Regular cardiac myocyte (primary cell): ENCODE results near the gene ADIG. TPM values are rescaled to one million over a fixed set of nuclear protein-coding genes. Genes with fewer than 3 reads are reported as not detected.

Experiments
- total RNA-seq: library from RNA; depleted of rRNA; stranded (reverse); fragments of >200 nt; gene quantifications from 2 replicates; pipeline ENCODE4 v1.2.3, GENCODE V29; 2014

Gene ADIG
- not detected in 2 replicates for total RNA-seq

DNA sequence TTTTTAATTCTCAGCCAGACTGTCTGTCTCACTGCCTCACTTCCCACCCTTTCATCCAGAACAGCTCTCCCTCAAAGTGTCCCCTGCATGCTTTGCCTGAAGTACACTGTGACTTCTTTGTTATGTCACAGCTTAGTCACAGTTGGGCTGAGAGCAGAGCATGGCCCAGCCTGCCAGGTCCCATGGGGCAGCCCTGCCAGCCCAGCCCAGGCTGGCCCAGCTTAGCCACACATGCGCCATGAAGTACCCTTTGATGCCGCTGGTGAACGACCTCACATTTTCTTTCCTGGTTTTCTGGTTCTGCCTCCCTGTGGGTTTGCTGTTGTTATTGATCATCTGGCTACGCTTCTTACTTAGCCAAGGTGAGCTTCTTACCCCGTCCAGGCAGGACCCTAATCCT lies at the start of gene ADIG:
TSS of gene ADIG (plus strand) at position 185 of the 400 bp plus-strand sequence. CDS start at position 239, 54 bp downstream.

DNA sequence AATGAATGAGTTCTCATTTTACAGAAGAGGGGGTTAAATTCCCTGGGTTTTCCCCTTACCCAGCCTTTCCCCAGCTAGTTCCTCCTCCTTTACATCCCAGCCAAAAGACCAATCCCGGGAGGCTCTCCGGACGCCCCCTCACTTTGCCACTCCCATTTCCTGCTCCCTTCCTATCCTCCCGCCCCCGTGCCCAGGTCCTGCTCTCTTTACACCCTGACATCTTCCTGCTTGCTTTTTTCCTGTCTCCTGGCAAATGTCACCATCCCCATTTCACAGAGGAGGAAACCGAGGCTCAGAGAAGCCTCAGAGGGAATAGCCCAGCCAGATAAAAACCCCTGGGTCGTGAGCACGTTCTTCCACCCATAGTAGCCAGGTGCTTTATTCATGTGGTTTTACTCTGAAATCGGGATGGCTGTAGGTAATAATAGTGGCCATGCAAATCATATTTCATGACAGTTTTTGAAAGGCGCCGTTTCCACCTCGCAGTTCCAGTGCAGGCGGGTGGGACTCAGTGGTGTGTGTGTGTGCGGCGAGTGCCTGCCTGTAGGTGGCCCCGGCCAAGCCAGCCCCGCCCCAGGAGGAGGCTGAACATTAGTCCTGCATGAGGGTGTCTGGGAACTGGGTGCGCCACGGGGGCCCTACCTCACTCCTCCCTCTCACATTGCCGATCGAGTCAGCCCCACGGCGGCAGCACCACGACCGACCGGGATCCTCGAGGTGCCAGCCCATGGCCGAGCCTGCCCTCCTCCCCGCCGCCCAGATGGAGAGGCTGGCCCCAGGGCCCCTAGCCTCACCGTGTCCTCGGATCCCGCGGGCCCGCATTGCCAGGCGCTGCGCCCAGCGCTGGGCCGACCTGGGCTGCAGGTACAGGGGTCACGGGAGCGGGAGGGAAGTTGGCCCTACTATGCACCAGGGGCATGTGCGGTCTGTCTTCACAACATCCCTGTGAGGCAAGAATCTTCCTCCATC lies 20.5 kb downstream of the ADIG start, which contains the start of gene ARHGAP40:
TSS of gene ARHGAP40 (plus strand) at position 594 of the 969 bp plus-strand sequence.

Other genes with a start within 250 kb of the ADIG start
- gene LBP, start 234.7 kb upstream of the ADIG start, total RNA-seq = 0.56 TPM in 1 of 2 replicates, not detected in the other
- 8.2 and 11.3 TPM in 2 replicates for gene SNHG17, start 145.9 kb upstream of the ADIG start, total RNA-seq
- 18.6 and 24.8 TPM in 2 replicates for gene RALGAPB, start 108.4 kb upstream of the ADIG start, total RNA-seq
- not detected in 2 replicates for gene ARHGAP40, start 20.6 kb downstream of the ADIG start, total RNA-seq
- gene SLC32A1, start 143.3 kb downstream of the ADIG start, total RNA-seq = under 0.01 TPM in 1 of 2 replicates, not detected in the other
- 5.9 and 7.5 TPM in 2 replicates for gene ACTR5, start 167.3 kb downstream of the ADIG start, total RNA-seq
- 0.58 and 2.0 TPM in 2 replicates for gene PPP1R16B, start 224.5 kb downstream of the ADIG start, total RNA-seq